MCF 10A (cell line): Measurements from ENCODE around the gene PDS5A. TPM values are rescaled to one million over a fixed set of nuclear protein-coding genes. Genes with fewer than 3 reads are reported as not detected.

Experiments used
- BruUV-seq: library from RNA; stranded (reverse); fragments of 400-500 nt; replicated peaks from 2 replicates; lab custom pipeline; 2021; lab: Mats Ljungman, UMichigan
- CTCF ChIA-PET: fragments of 300-600 bp; sonication (Branson Sonifier 250); formaldehyde crosslinking; extraction: SDS; loops from one replicate; lab custom pipeline; 2021; ENCODE audit warnings: antibody characterized with exemption, inconsistent platforms; lab: Yijun Ruan, JAX
- POLR2A ChIA-PET: fragments of 300-600, 350-650 bp; sonication (Branson Sonifier 250); formaldehyde crosslinking; extraction: SDS; loops from one replicate; lab custom pipeline; 2020; ENCODE audit warnings: antibody characterized with exemption, inconsistent platforms; lab: Yijun Ruan, JAX
- DNase-seq: peaks from one replicate; pipeline ENCODE4 v3.0.0-alpha.2; 2018; ENCODE audit not compliant: unreplicated experiment
- H3K27ac Mint-ChIP-seq: one replicate; pipeline ENCODE4 v1.8.0; 2022; ENCODE audit warnings: mild to moderate bottlenecking, low read depth, mixed read lengths; ENCODE audit not compliant: unreplicated experiment
- H3K27me3 Mint-ChIP-seq: one replicate; pipeline ENCODE4 v1.8.0; 2022; ENCODE audit warnings: mixed read lengths; ENCODE audit not compliant: insufficient read depth, unreplicated experiment
- H3K36me3 Mint-ChIP-seq: one replicate; pipeline ENCODE4 v1.8.0; 2022; ENCODE audit warnings: mild to moderate bottlenecking, moderate library complexity, mixed read lengths; ENCODE audit not compliant: insufficient read depth, unreplicated experiment
- H3K4me1 Mint-ChIP-seq: one replicate; pipeline ENCODE4 v1.8.0; 2022; ENCODE audit warnings: mixed read lengths; ENCODE audit not compliant: insufficient read depth, unreplicated experiment
- H3K4me3 Mint-ChIP-seq: one replicate; pipeline ENCODE4 v1.8.0; 2022; ENCODE audit warnings: mild to moderate bottlenecking, moderate library complexity, mixed read lengths; ENCODE audit not compliant: unreplicated experiment
- H3K9me3 Mint-ChIP-seq: one replicate; pipeline ENCODE4 v1.8.0; 2022; ENCODE audit warnings: mixed read lengths; ENCODE audit not compliant: unreplicated experiment
- CTCF ChIP-seq: fragments of 200-600 bp; IDR thresholded peaks from one replicate; pipeline ENCODE4 v1.8.0; 2022; ENCODE audit warnings: antibody characterized with exemption, mild to moderate bottlenecking; ENCODE audit not compliant: unreplicated experiment
- intact Hi-C: fragments of 100-400 bp; cut with micrococcal nuclease; formaldehyde crosslinking; loops from 2 replicates; pipeline ENCODE4 v1.14.1; 2022
- total RNA-seq: library from RNA; stranded (reverse); gene quantifications from 2 replicates; pipeline ENCODE4 v1.2.3, GENCODE V29; 2022

The PDS5A gene
- total RNA-seq, 1 experiment from 2014 or later = 95.2 TPM

DNA sequence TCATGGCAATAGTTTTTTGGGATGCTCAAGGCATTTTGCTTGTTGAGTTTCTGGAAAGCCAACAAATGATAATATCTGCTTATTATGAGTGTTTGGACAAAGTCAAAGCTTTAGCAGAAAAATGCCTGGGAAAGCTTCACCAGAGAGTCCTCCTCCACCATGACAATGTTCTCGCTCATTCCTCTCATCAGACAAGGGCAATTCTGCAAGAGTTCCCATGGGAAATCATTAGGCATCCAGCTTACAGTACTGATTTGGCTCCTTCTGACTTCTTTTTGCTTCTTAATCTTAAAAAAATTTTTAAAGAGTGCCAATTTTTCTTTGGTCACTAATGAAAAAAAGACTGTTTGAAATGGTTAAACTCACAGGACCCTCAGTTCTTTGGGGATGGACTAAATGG is 143.4 kb downstream of the PDS5A start:
- H3K4me1 Mint-ChIP-seq = no peaks in the 10 kb centered on the region
- intact Hi-C loops = no loop called here
- H3K36me3 Mint-ChIP-seq = peaks cover 97% of the 10 kb centered on the region
- TF ChIP-seq CTCF = no peak
- POLR2A ChIA-PET = interaction anchor here (0.5 kb wide), 1 partner anchor 842 kb away, joined by 3 read pairs; no protein-coding TSS in a partner anchor
- H3K27ac Mint-ChIP-seq = no peak overlapping the region
- no peaks in the 10 kb centered on the region for H3K9me3 Mint-ChIP-seq
- no peak for DNase-seq
- no peaks in the 10 kb centered on the region for H3K27me3 Mint-ChIP-seq
- no peak overlapping the region for H3K4me3 Mint-ChIP-seq
- CTCF ChIA-PET = interaction anchor here (0.6 to 0.7 kb wide), 2 partner anchors 9 to 16 kb away, joined by 3 to 4 read pairs; no protein-coding TSS in a partner anchor
- no TSS peak for BruUV-seq

DNA sequence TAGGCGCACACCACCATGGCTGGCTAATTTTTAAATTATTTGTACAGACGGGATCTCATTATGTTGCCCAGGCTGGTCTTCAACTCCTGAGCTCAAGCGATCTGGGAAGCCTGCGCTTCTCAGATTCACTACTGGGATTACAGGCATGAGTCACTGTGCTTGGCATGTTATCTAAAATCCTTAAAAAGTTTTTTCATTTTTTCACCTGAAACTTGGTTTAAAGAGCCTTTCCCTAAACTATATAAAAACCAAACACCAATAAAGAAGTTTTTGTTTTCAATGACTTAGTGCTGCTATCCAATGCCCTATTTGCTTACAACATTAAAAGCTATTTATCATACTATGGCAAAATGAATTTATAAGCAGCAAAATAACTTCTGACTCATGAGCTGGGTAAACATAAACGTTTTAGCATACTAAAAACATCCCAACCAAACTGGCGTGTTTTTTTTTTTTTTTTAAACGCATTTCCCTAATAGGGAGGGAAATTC is 151.9 kb downstream of the PDS5A start:
- TF ChIP-seq CTCF = no peak
- Mint-ChIP-seq H3K36me3 (peaks cover 83% of the 10 kb centered on the region), H3K27ac (no peak overlapping the region), H3K27me3 (no peaks in the 10 kb centered on the region), H3K4me1 (peaks cover 5% of the 10 kb centered on the region), H3K9me3 (no peaks in the 10 kb centered on the region), H3K4me3 (no peak overlapping the region)
- no TSS peak for BruUV-seq
- intact Hi-C loops = loop anchor here (10.0 kb wide), 1 partner anchor 131 kb away; the partner anchor contains the start of gene UBE2K
- ChIA-PET POLR2A (interaction anchor here (0.6 kb wide), 1 partner anchor 76 kb away, joined by 5 read pairs; no protein-coding TSS in a partner anchor), CTCF (interaction anchor here (0.5 to 1.3 kb wide), 6 partner anchors 9 to 152 kb away, joined by 3 to 8 read pairs (median 4); no protein-coding TSS in a partner anchor)
- DNase-seq = peak; percentile 48

DNA sequence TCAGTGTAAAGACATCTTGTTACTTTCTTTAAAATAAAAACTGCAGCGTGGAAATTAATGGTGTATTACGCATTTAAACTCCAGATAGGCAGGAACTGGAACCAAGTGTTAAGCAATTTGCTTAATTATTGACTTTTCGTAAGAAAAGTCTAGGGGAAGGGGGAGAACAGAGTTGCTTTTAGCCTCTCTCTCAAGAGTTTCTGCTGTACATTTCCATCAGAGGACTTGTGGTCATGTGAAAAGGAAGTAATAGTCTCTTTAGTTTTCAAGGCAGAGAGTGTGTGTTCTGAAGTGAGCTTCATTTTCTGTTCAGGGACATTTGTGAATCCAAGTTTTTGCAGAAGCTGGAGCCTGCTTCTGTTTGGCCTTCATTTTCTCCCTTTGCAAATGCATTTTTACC is 152.6 kb downstream of the PDS5A start:
- H3K36me3 Mint-ChIP-seq = peaks cover 77% of the 10 kb centered on the region
- no peak overlapping the region for H3K27ac Mint-ChIP-seq
- H3K27me3 Mint-ChIP-seq = no peaks in the 10 kb centered on the region
- H3K4me3 Mint-ChIP-seq = no peak overlapping the region
- H3K9me3 Mint-ChIP-seq = no peaks in the 10 kb centered on the region
- POLR2A ChIA-PET = interaction anchor here (0.7 kb wide), 1 partner anchor 883 kb away, joined by 3 read pairs; no protein-coding TSS in a partner anchor
- CTCF ChIA-PET = interaction anchor here (0.5 to 0.9 kb wide), 3 partner anchors 31 to 153 kb away, joined by 3 to 8 read pairs (median 6); no protein-coding TSS in a partner anchor
- peaks cover 5% of the 10 kb centered on the region for H3K4me1 Mint-ChIP-seq
- no peak for TF ChIP-seq CTCF
- DNase-seq = no peak
- no TSS peak for BruUV-seq
- intact Hi-C loops = loop anchor here (10.0 kb wide), 1 partner anchor 130 kb away; the partner anchor contains the start of gene UBE2K

- TF ChIP-seq CTCF = no peak
- Mint-ChIP-seq H3K9me3 (no peaks in the 10 kb centered on the region), H3K4me1 (peaks cover 5% of the 10 kb centered on the region), H3K27ac (no peak overlapping the region), H3K4me3 (no peak overlapping the region), H3K36me3 (peaks cover 70% of the 10 kb centered on the region), H3K27me3 (no peaks in the 10 kb centered on the region)
- CTCF ChIA-PET = no interaction called here
- intact Hi-C loops = loop anchor here (10.0 kb wide), 1 partner anchor 128 kb away; the partner anchor contains the start of gene UBE2K
- peak; percentile 13 for DNase-seq
- BruUV-seq = no TSS peak
- POLR2A ChIA-PET = interaction anchor here (0.7 to 0.9 kb wide), 2 partner anchors 92 to 125 kb away, joined by 3 read pairs; partner anchors contain the start of gene UBE2K
Observed at GRCh38 chr4:39823191-39823590, 154.5 kb downstream of the PDS5A start.
